H1 (cell line): ENCODE data around the gene SLC22A23. TPM values are rescaled to one million over a fixed set of nuclear protein-coding genes. Genes with fewer than 3 reads are reported as not detected.

Source experiments
- CTCF ChIA-PET: fragments of 300-600 bp; sonication (Branson Sonifier 250); formaldehyde crosslinking; loops from one replicate; lab custom pipeline; 2021; ENCODE audit not compliant: partially characterized antibody; lab: Charles Lee
- POLR2A ChIA-PET: fragments of 300-600 bp; sonication (Branson Sonifier 250); formaldehyde crosslinking; loops from one replicate; lab custom pipeline; 2021; ENCODE audit warnings: inconsistent platforms; ENCODE audit not compliant: partially characterized antibody; lab: Charles Lee
- DNase-seq, 2 experiments: peaks; one replicate each; pipeline versions ENCODE4 v3.0.0 to v3.0.0-alpha.2; 2010 to 2022; ENCODE audit warnings: low spot score in 2 of 2, low read depth in 1 of 2, mixed read lengths in 1 of 2
- FAIRE-seq: peaks from 2 replicates; lab custom pipeline; 2011; peaks lifted over from hg19 to GRCh38; lab: Jason Lieb, UNC
- H2AFZ ChIP-seq: 2 replicates; pipeline ENCODE4 v1.8.1; 2012; ENCODE audit warnings: low read length, inconsistent platforms
- H2AK5ac ChIP-seq: 2 replicates; pipeline ENCODE4 v1.6.1; 2013; ENCODE audit warnings: low read depth, low read length
- H2BK120ac ChIP-seq: replicated peaks from 2 replicates; pipeline ENCODE3; 2013; ENCODE audit warnings: low read depth, low read length, inconsistent platforms
- H2BK12ac ChIP-seq: 2 replicates; pipeline ENCODE4 v1.6.1; 2013; ENCODE audit warnings: low read depth, low read length
- H2BK15ac ChIP-seq: 2 replicates; pipeline ENCODE4 v1.6.1; 2013; ENCODE audit warnings: low read length
- H2BK20ac ChIP-seq: 2 replicates; pipeline ENCODE4 v1.6.1; 2013; ENCODE audit warnings: low read length
- H2BK5ac ChIP-seq: 2 replicates; pipeline ENCODE4 v1.6.1; 2013; ENCODE audit warnings: low read depth, low read length
- H3K14ac ChIP-seq: 2 replicates; pipeline ENCODE4 v1.6.1; 2013; ENCODE audit warnings: inconsistent platforms; ENCODE audit not compliant: insufficient read length
- H3K18ac ChIP-seq: 2 replicates; pipeline ENCODE4 v1.6.1; 2013; ENCODE audit warnings: low read length; ENCODE audit errors: extremely low read depth
- H3K23ac ChIP-seq: 2 replicates; pipeline ENCODE4 v1.6.1; 2013; ENCODE audit warnings: inconsistent platforms; ENCODE audit not compliant: insufficient read length
- H3K23me2 ChIP-seq: 2 replicates; pipeline ENCODE4 v1.6.1; 2013; ENCODE audit warnings: low read depth, low read length
- H3K27ac ChIP-seq: 2 replicates; pipeline ENCODE4 v1.6.1; 2011; ENCODE audit warnings: low read depth, low read length, inconsistent platforms
- H3K27me3 ChIP-seq, 4 experiments: replicated peaks in 1 of 4; 1 replicate in 1 of 4; 2 replicates in 3 of 4; pipeline versions ENCODE4 v1.6.1 to v1.8.1; 2011 to 2013; ENCODE audit warnings: low read length in 3 of 4, mild to moderate bottlenecking in 3 of 4, inconsistent platforms in 2 of 4, mixed read lengths in 2 of 4, moderate library complexity in 1 of 4; ENCODE audit not compliant: control insufficient read depth in 3 of 4, insufficient read depth in 3 of 4; ENCODE audit errors: extremely low read depth in 1 of 4
- H3K36me3 ChIP-seq, 4 experiments: 2 replicates each; pipeline versions ENCODE4 v1.6.1 to v1.8.1; 2011 to 2013; ENCODE audit warnings: mild to moderate bottlenecking in 4 of 4, low read length in 3 of 4, moderate library complexity in 2 of 4, control low read depth in 1 of 4, inconsistent platforms in 1 of 4; ENCODE audit not compliant: insufficient read depth in 4 of 4, control insufficient read depth in 2 of 4
- H3K4ac ChIP-seq: replicated peaks from 2 replicates; pipeline ENCODE3; 2013; ENCODE audit warnings: low read length, low read depth, mixed read lengths, inconsistent platforms; ENCODE audit not compliant: insufficient read length
- H3K4me1 ChIP-seq, 4 experiments: replicated peaks in 1 of 4; 1 replicate in 1 of 4; 2 replicates in 3 of 4; pipeline versions ENCODE4 v1.6.1 to v1.8.1; 2011 to 2013; ENCODE audit warnings: low read length in 3 of 4, inconsistent platforms in 2 of 4, mixed read lengths in 1 of 4; ENCODE audit not compliant: insufficient read depth in 4 of 4, control insufficient read depth in 3 of 4
- H3K4me2 ChIP-seq, 2 experiments: 2 replicates each; pipeline versions ENCODE4 v1.6.1 to v1.8.1; 2011 to 2013; ENCODE audit warnings: low read depth in 2 of 2, low read length in 2 of 2, control low read depth in 1 of 2, inconsistent platforms in 1 of 2, mild to moderate bottlenecking in 1 of 2; ENCODE audit not compliant: insufficient read depth in 1 of 2
- H3K4me3 ChIP-seq, 4 experiments: fragments of 200-600, 300-600 bp in 1 of 4; sonication (generic), shearing (Covaris generic), sonication (Bioruptor Twin) in 1 of 4; 2 replicates each; pipeline versions ENCODE4 v1.5.1 to v1.8.1; 2011 to 2016; ENCODE audit warnings: low read length in 4 of 4, low read depth in 3 of 4, control low read depth in 2 of 4, inconsistent platforms in 2 of 4, mild to moderate bottlenecking in 2 of 4, mixed read lengths in 1 of 4, moderate library complexity in 1 of 4; ENCODE audit not compliant: insufficient read depth in 2 of 4; ENCODE audit errors: extremely low read depth in 1 of 4
- H3K56ac ChIP-seq: replicated peaks from 2 replicates; pipeline ENCODE3; 2013; ENCODE audit warnings: low read depth, mild to moderate bottlenecking, mixed read lengths, low read length, inconsistent platforms; ENCODE audit not compliant: insufficient read length
- H3K79me1 ChIP-seq: 2 replicates; pipeline ENCODE4 v1.6.1; 2013; ENCODE audit warnings: low read depth, low read length, control low read depth
- H3K79me2 ChIP-seq, 2 experiments: 2 replicates each; pipeline versions ENCODE4 v1.6.1 to v1.8.1; 2012 to 2013; ENCODE audit warnings: low read length in 2 of 2, mild to moderate bottlenecking in 2 of 2, inconsistent platforms in 1 of 2; ENCODE audit not compliant: insufficient read depth in 2 of 2, control insufficient read depth in 1 of 2
- H3K9ac ChIP-seq, 4 experiments: replicated peaks in 1 of 4; 1 replicate in 1 of 4; 2 replicates in 3 of 4; pipeline versions ENCODE4 v1.6.1 to v1.8.1; 2011 to 2013; ENCODE audit warnings: low read depth in 3 of 4, low read length in 3 of 4, control low read depth in 2 of 4, mild to moderate bottlenecking in 2 of 4, moderate library complexity in 2 of 4, inconsistent platforms in 1 of 4; ENCODE audit errors: extremely low read depth in 1 of 4
- H3K9me3 ChIP-seq, 2 experiments: 2 replicates each; pipeline versions ENCODE4 v1.6.1 to v1.8.1; 2012 to 2013; ENCODE audit warnings: mild to moderate bottlenecking in 2 of 2, moderate library complexity in 2 of 2, control low read depth in 1 of 2, inconsistent platforms in 1 of 2, low read depth in 1 of 2, low read length in 1 of 2, mixed read lengths in 1 of 2; ENCODE audit not compliant: insufficient read depth in 2 of 2
- H4K20me1 ChIP-seq, 2 experiments: replicated peaks in 1 of 2; 2 replicates each; pipeline versions ENCODE3 to v1.8.1; 2011 to 2013; ENCODE audit warnings: inconsistent platforms in 2 of 2, low read length in 2 of 2, mild to moderate bottlenecking in 1 of 2; ENCODE audit not compliant: insufficient read depth in 2 of 2, control insufficient read depth in 1 of 2
- H4K5ac ChIP-seq: 2 replicates; pipeline ENCODE4 v1.6.1; 2013; ENCODE audit warnings: low read length, low read depth, mixed read lengths, inconsistent platforms; ENCODE audit not compliant: insufficient read length
- H4K8ac ChIP-seq: 2 replicates; pipeline ENCODE4 v1.8.0; 2013; ENCODE audit warnings: mild to moderate bottlenecking, moderate library complexity, low read length, inconsistent platforms; ENCODE audit not compliant: insufficient read depth; ENCODE audit errors: extremely low read depth
- H4K91ac ChIP-seq: replicated peaks from 2 replicates; pipeline ENCODE3; 2013; ENCODE audit warnings: low read length, mixed read lengths, inconsistent platforms; ENCODE audit not compliant: insufficient read length
- EZH2 ChIP-seq: fragments of 200-600 bp; sonication (generic); IDR thresholded peaks from 2 replicates; pipeline ENCODE4 v1.7.1; 2012; ENCODE audit warnings: low read depth, mild to moderate bottlenecking, moderate library complexity, low read length, inconsistent platforms; ENCODE audit not compliant: severe bottlenecking
- PHF8 ChIP-seq: fragments of 200-600 bp; sonication (generic); conservative IDR thresholded peaks from 2 replicates; pipeline ENCODE4 v1.7.1; 2012; ENCODE audit warnings: low read depth, mild to moderate bottlenecking, inconsistent platforms, low read length, moderate library complexity
- WGBS, 2 experiments: shearing (Covaris generic) in 1 of 2; methylation state at CpG; one replicate each; pipeline versions ENCODE4 v1.1.6 to v1.1.7; 2013 to 2015; ENCODE audit warnings: low lambda C conversion rate in 2 of 2, mixed read lengths in 2 of 2, inconsistent platforms in 1 of 2, low coverage in 1 of 2, missing lambda C conversion rate in 1 of 2; ENCODE audit not compliant: insufficient replicate concordance in 2 of 2, insufficient coverage in 1 of 2, insufficient read length in 1 of 2; ENCODE audit errors: extremely low coverage in 1 of 2, missing lambda C conversion rate in 1 of 2; 5-methylcytosine and 5-hydroxymethylcytosine counted together
- polyA plus RNA-seq, 7 experiments: library from polyadenylated mRNA; depleted of rRNA in 3 of 7; stranded (reverse) in 5 of 7; unstranded in 2 of 7; fragments of >200 nt in 5 of 7; fragments of 200-250 nt in 2 of 7; gene quantifications; 1 replicate in 5 of 7; 2 replicates in 1 of 7; 4 replicates in 1 of 7; pipeline versions ENCODE4 v1.2.1 to v1.2.3, GENCODE V29; 2011 to 2013; ENCODE audit warnings: missing spikeins in 2 of 7, mixed read lengths in 2 of 7
- total RNA-seq: library from RNA; stranded (reverse); fragmentation: NEBNext Ultra II Directional; extraction: Animal tissue kit (Norgen Biotek cat#: 25700); gene quantifications from 2 replicates; pipeline ENCODE4 v1.2.1, GENCODE V29; 2021
- TF ChIP-seq, protein P1 (sequence below): IDR thresholded peaks from 2 replicates; pipeline ENCODE4 v1.6.1; 2012; ENCODE audit warnings: inconsistent platforms

The SLC22A23 gene
- total and polyA plus RNA-seq, 2 of the 8 experiments (the other 6 are each of a cell fraction or from before 2014, with no cell fraction given) = 9.9 to 38.4 TPM

DNA sequence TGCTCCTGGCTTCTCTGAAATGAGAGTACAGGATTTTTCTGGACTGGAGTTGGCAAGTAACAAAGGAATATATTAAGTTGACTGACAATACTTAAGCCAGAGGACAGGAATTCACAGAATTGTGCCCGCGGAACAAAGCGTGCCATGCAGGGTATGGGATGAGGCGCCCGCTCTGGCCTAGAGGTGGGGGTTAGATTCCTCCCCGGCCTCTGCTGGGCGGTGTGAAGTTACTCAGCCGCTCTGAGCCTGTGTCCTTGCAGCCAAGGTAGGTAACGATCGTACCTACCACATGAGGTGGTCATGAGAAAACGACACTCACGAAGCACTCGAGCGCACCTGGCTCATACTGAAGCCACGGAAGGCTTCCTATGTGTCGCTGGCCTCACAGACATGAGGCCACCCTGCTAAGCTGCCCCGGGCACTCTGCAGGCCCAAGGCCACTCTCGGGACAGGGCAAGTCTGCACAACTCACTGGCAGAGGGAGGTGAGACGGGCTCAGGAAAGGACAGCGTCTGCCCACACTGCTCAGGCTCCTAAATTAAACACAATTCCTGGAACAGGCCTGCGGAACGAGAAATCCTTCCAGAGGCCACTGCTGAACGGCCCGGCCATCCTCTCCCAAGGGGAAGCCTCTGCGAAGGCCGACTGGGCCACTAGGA is 127.3 kb downstream of the SLC22A23 start:
- 90% methylated on average over 24 of the region's 26 CpGs; no CpG with 5 or more reads in 1 of the 2 experiments for WGBS, 2 experiments
- H3K56ac ChIP-seq = no peak overlapping the region
- no peaks in the 10 kb centered on the region for H3K9me3 ChIP-seq
- FAIRE-seq = no peak
- CTCF ChIA-PET = interaction anchor here (0.9 to 2.6 kb wide), 20 partner anchors 9 to 443 kb away, joined by 3 to 19 read pairs (median 4); no protein-coding TSS in a partner anchor
- POLR2A ChIA-PET = no interaction called here
- peak overlapping the region; percentile 92; the same call in 1 of the 2 replicates for H2AK5ac ChIP-seq
- H3K23me2 ChIP-seq = no peaks in the 10 kb centered on the region
- H4K8ac ChIP-seq = no peak overlapping the region
- H3K36me3 ChIP-seq = no peaks in the 10 kb centered on the region
- 0 out of 2 replicates have a peak overlapping the region, but pooled peaks have one; percentile 84 for H2BK15ac ChIP-seq
- 0 out of 2 replicates have a peak, but pooled peaks cover 5% of the 10 kb centered on the region for H3K79me1 ChIP-seq
- H2BK12ac ChIP-seq = peak overlapping the region; percentile 97; the same call in 1 of the 2 replicates
- H3K4me2 ChIP-seq = no peak overlapping the region
- no peak overlapping the region for H3K14ac ChIP-seq
- no peak for DNase-seq
- H3K4ac ChIP-seq = peak overlapping the region; percentile 34
- 0 out of 2 replicates have a peak overlapping the region, but pooled peaks have one; percentile 66 for H2BK5ac ChIP-seq
- no peak overlapping the region for H2BK20ac ChIP-seq
- H3K27ac ChIP-seq = no peak overlapping the region
- H3K23ac ChIP-seq = no peak overlapping the region
- H4K20me1 ChIP-seq = no peaks in the 10 kb centered on the region
- H3K9ac ChIP-seq = no peak overlapping the region
- no peaks in the 10 kb centered on the region for H3K27me3 ChIP-seq
- H3K18ac ChIP-seq = no peak overlapping the region
- H2AFZ ChIP-seq = no peak overlapping the region
- H3K4me1 ChIP-seq = peaks cover 6 to 20% (median 16%) of the 10 kb centered on the region in 4 experiments
- no peak overlapping the region for H4K5ac ChIP-seq
- H3K4me3 ChIP-seq = no peak overlapping the region
- H4K91ac ChIP-seq = peak overlapping the region; percentile 40
- peaks cover 0 to 10% of the 10 kb centered on the region in 2 experiments; a peak in 1 of 4 replicates for H3K79me2 ChIP-seq
- TF ChIP-seq PHF8 (no peak), EZH2 (no peak)
- TF ChIP-seq, protein P1, sequence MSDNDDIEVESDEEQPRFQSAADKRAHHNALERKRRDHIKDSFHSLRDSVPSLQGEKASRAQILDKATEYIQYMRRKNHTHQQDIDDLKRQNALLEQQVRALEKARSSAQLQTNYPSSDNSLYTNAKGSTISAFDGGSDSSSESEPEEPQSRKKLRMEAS = 0 out of 2 replicates have a peak, but pooled peaks have one; percentile 33
- no peak overlapping the region for H2BK120ac ChIP-seq
